GM23248 (cell line): ENCODE measurements around the gene APMAP. TPM values are rescaled to one million over a fixed set of nuclear protein-coding genes. Genes with fewer than 3 reads are reported as not detected.
"Not testable (repeated sequence)": the region's sequence is repeated elsewhere in the genome, so short reads cannot be mapped to it uniquely, and the experiment has no call there.

Experiments used
- DNase-seq: peaks from one replicate; pipeline ENCODE4 v3.0.0-alpha.2; 2015
- H2AFZ ChIP-seq: fragments of 200-600 bp; sonication (generic); 2 replicates; pipeline ENCODE4 v1.6.1; 2016; ENCODE audit warnings: antibody characterized with exemption
- H3F3A ChIP-seq: fragments of 200-600 bp; sonication (generic); 2 replicates; pipeline ENCODE4 v1.6.1; 2016; ENCODE audit warnings: mild to moderate bottlenecking, antibody characterized with exemption, mixed run types; ENCODE audit not compliant: insufficient read depth
- H3K27ac ChIP-seq: fragments of 200-600 bp; sonication (generic); 2 replicates; pipeline ENCODE4 v1.5.1; 2016; ENCODE audit warnings: mild to moderate bottlenecking
- H3K27me3 ChIP-seq: fragments of 200-600 bp; sonication (generic); replicated peaks from 2 replicates; pipeline ENCODE4 v1.6.1; 2016; ENCODE audit warnings: mild to moderate bottlenecking; ENCODE audit not compliant: insufficient read depth
- H3K36me3 ChIP-seq: fragments of 200-600 bp; sonication (generic); 2 replicates; pipeline ENCODE4 v1.6.1; 2016; ENCODE audit warnings: low read depth, mild to moderate bottlenecking
- H3K4me1 ChIP-seq: fragments of 200-600 bp; sonication (generic); 2 replicates; pipeline ENCODE4 v1.6.1; 2016; ENCODE audit warnings: mild to moderate bottlenecking; ENCODE audit not compliant: insufficient read depth
- H3K4me2 ChIP-seq: fragments of 200-600 bp; sonication (generic); one replicate; pipeline ENCODE4 v1.6.1; 2016; ENCODE audit warnings: mild to moderate bottlenecking; ENCODE audit not compliant: unreplicated experiment
- H3K4me3 ChIP-seq: fragments of 200-600 bp; sonication (generic); 2 replicates; pipeline ENCODE4 v1.5.1; 2016; ENCODE audit warnings: mild to moderate bottlenecking
- H3K79me2 ChIP-seq: fragments of 200-600 bp; sonication (generic); 2 replicates; pipeline ENCODE4 v1.6.1; 2016; ENCODE audit warnings: mild to moderate bottlenecking; ENCODE audit not compliant: insufficient read depth
- H3K9ac ChIP-seq: fragments of 200-600 bp; sonication (generic); 2 replicates; pipeline ENCODE4 v1.6.1; 2016; ENCODE audit warnings: mild to moderate bottlenecking
- H3K9me2 ChIP-seq: fragments of 200-600 bp; sonication (generic); 2 replicates; pipeline ENCODE4 v1.6.1; 2016; ENCODE audit warnings: mixed run types, mild to moderate bottlenecking, moderate library complexity; ENCODE audit not compliant: insufficient read depth
- H3K9me3 ChIP-seq: fragments of 200-600 bp; sonication (generic); one replicate; pipeline ENCODE4 v1.6.1; 2017; ENCODE audit warnings: low read depth
- H4K20me1 ChIP-seq: fragments of 200-600 bp; sonication (generic); 2 replicates; pipeline ENCODE4 v1.6.0; 2016; ENCODE audit not compliant: insufficient read depth
- EZH2 ChIP-seq: fragments of 200-600 bp; sonication (generic); IDR thresholded peaks from 2 replicates; pipeline ENCODE4 v1.6.1; 2018; ENCODE audit warnings: antibody characterized with exemption, mild to moderate bottlenecking; ENCODE audit not compliant: insufficient read depth, poor library complexity, severe bottlenecking
- EZH2phosphoT487 ChIP-seq: fragments of 200-600 bp; sonication (generic); IDR thresholded peaks from 2 replicates; pipeline ENCODE4 v1.6.1; 2018; ENCODE audit warnings: antibody characterized with exemption, moderate library complexity, mild to moderate bottlenecking, low read depth; ENCODE audit not compliant: insufficient read depth
- WGBS, 2 experiments: methylation state at CpG; one replicate each; pipeline ENCODE4 v1.1.6; 2015 to 2017; ENCODE audit warnings: low lambda C conversion rate in 2 of 2, low coverage in 1 of 2; ENCODE audit errors: missing lambda C conversion rate in 2 of 2; 5-methylcytosine and 5-hydroxymethylcytosine counted together
- in situ Hi-C: fragments of 300-500 bp; cut with MboI; formaldehyde crosslinking; loops from 2 replicates; pipeline ENCODE4 v1.15.0; 2020
- polyA plus RNA-seq: library from polyadenylated mRNA; unstranded; fragments of >200 nt; fragmentation: Nextera tagmentation; extraction: Ambion mirVana; gene quantifications from 2 replicates; pipeline ENCODE4 v1.2.1, GENCODE V29; 2016
- total RNA-seq: library from RNA; depleted of rRNA; stranded (reverse); fragments of >200 nt; shearing (Covaris generic); gene quantifications from 2 replicates; pipeline ENCODE4 v1.2.3, GENCODE V29; 2014

Gene APMAP
- total and polyA plus RNA-seq, 2 experiments from 2014 or later: 109 to 123 TPM

- H3K9me2 ChIP-seq, H3K4me2 ChIP-seq, in situ Hi-C loops, H3K79me2 ChIP-seq, DNase-seq, H4K20me1 ChIP-seq, H3F3A ChIP-seq, H3K27ac ChIP-seq, H3K4me1 ChIP-seq, H3K9me3 ChIP-seq, H3K36me3 ChIP-seq, H3K4me3 ChIP-seq, H3K9ac ChIP-seq, H2AFZ ChIP-seq: not testable (repeated sequence)
- WGBS, 2 experiments: 35 to 57% methylated on average over 3 of the region's 3 CpGs
- peaks cover 16% of the 10 kb centered on the region for H3K27me3 ChIP-seq
Measured at GRCh38 chr20:24920706-24921105, 71.8 kb downstream of the APMAP start.

GRCh38 chr20:24919665-24920064, 72.9 kb downstream of the APMAP start:
- not testable (repeated sequence) for H3F3A ChIP-seq, H3K4me1 ChIP-seq, H2AFZ ChIP-seq, H3K9me2 ChIP-seq, H3K4me3 ChIP-seq, H4K20me1 ChIP-seq, DNase-seq, H3K27ac ChIP-seq, H3K9me3 ChIP-seq, H3K79me2 ChIP-seq, H3K4me2 ChIP-seq, H3K9ac ChIP-seq, H3K36me3 ChIP-seq
- in situ Hi-C loops: loop anchor here (10.0 kb wide), 1 partner anchor 755 kb away; no protein-coding TSS in a partner anchor
- H3K27me3 ChIP-seq: peaks cover 16% of the 10 kb centered on the region
- WGBS, 2 experiments: 73 to 81% methylated on average over 15 of the region's 15 CpGs

GRCh38 chr20:24918579-24919566, 73.7 kb downstream of the APMAP start:
- H3K27ac ChIP-seq: no peak overlapping the region
- H3K9ac ChIP-seq: no peak overlapping the region
- no peaks in the 10 kb centered on the region for H3K9me2 ChIP-seq
- no peaks in the 10 kb centered on the region for H3F3A ChIP-seq
- H3K4me2 ChIP-seq: no peak overlapping the region
- no peaks in the 10 kb centered on the region for H3K36me3 ChIP-seq
- WGBS, 2 experiments: 29 to 31% methylated on average over 17 of the region's 17 CpGs
- in situ Hi-C loops: loop anchor here (10.0 kb wide), 1 partner anchor 754 kb away; no protein-coding TSS in a partner anchor
- H3K27me3 ChIP-seq: peaks cover 16% of the 10 kb centered on the region
- H3K9me3 ChIP-seq: no peaks in the 10 kb centered on the region
- no peaks in the 10 kb centered on the region for H4K20me1 ChIP-seq
- no peaks in the 10 kb centered on the region for H3K4me1 ChIP-seq
- H3K4me3 ChIP-seq: no peak overlapping the region
- DNase-seq: no peak
- 0 out of 2 replicates have a peak overlapping the region, but pooled peaks have one; percentile 49 for H2AFZ ChIP-seq
- no peaks in the 10 kb centered on the region for H3K79me2 ChIP-seq
- no peak for TF ChIP-seq EZH2phosphoT487
- no peak for TF ChIP-seq EZH2

- Histone ChIP-seq H3K79me2 (no peaks in the 10 kb centered on the region), H4K20me1 (no peaks in the 10 kb centered on the region), H3F3A (no peaks in the 10 kb centered on the region), H2AFZ (peak overlapping the region; percentile 49; the same call in 1 of the 2 replicates), H3K27me3 (peaks cover 16% of the 10 kb centered on the region), H3K9ac (no peak overlapping the region), H3K27ac (no peak overlapping the region), H3K9me3 (no peaks in the 10 kb centered on the region), H3K4me1 (no peaks in the 10 kb centered on the region), H3K4me3 (no peak overlapping the region), H3K4me2 (no peak overlapping the region), H3K36me3 (no peaks in the 10 kb centered on the region), H3K9me2 (no peaks in the 10 kb centered on the region)
- in situ Hi-C loops: loop anchor here (10.0 kb wide), 1 partner anchor 753 kb away; no protein-coding TSS in a partner anchor
- TF ChIP-seq EZH2 (no peak), EZH2phosphoT487 (no peak)
- 28 to 32% methylated on average over 24 to 34 of the region's 34 CpGs for WGBS, 2 experiments
- DNase-seq: peak; percentile 78
Measured at GRCh38 chr20:24917797-24918578, 74.6 kb downstream of the APMAP start.
